ENCODE data around the gene FAM120B.
"Not testable (repeated sequence)": the region's sequence is repeated elsewhere in the genome, so short reads cannot be mapped to it uniquely, and the experiment has no call there.

The FAM120B gene

DNA sequence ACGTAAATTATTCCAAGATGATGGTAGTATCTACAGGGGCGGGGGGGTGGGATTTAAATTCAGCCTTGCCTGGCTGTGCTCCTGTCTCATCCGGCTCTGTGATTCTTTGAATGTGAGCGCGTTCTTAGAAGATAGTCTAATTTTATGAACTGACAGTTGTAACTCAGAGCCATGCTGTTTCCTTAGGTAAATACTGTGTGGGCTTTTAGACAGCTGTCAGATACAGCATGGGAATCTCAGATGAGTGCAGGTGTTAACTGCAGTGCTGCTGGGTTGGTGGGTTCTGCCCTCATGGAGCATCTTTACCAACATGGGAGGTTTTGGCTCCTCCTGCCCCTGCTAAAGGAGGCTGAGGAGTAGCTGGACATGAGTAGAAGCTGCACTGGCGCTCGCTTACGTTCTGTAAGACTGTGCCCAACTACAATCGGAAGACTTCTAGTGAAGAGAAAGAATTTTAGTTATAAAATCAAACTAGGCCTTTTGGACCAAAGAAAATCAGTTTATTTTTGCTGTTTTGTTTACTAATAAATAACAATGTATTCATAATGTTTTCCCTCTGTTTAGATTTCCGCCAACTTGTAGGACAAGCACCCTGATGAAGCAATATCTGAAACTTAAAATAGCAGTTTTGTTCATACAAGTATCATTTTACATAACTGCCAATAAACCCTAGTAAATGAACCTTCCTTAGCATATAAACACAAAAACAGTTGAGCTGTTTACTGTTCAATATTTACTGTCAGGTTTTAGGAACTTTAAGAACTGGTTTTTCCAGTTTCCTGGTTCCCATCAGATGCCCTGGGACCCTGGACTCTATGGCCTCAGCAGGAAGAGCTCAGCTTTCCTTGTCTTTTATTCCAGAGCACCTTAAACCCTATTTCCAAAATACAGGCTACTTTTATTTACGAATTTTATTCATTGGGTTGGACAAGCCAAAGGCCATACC, 66.1 kb downstream of the FAM120B start:
- no peak overlapping the region for H3K27ac ChIP-seq
- no peak for DNase-seq (ENCODE audit: low read depth, low spot score)

- no peak for DNase-seq (ENCODE audit: low read depth, low spot score)
- H3K27ac ChIP-seq = no peak overlapping the region
These were observed 68.2 kb downstream of the FAM120B start for GRCh38 chr6:170374571-170375444.

- DNase-seq (ENCODE audit: low read depth, low spot score) = no peak
These were observed 69.1 kb downstream of the FAM120B start for GRCh38 chr6:170375661-170376060.

GRCh38 chr6:170376386-170377043, 70.0 kb downstream of the FAM120B start:
- DNase-seq (ENCODE audit: low read depth, low spot score) = no peak
- H3K27ac ChIP-seq = no peak overlapping the region

More at GRCh38 chr6:170375661-170376060, 69.1 kb downstream of the FAM120B start:
- H3K27ac ChIP-seq = no peak overlapping the region

DNA sequence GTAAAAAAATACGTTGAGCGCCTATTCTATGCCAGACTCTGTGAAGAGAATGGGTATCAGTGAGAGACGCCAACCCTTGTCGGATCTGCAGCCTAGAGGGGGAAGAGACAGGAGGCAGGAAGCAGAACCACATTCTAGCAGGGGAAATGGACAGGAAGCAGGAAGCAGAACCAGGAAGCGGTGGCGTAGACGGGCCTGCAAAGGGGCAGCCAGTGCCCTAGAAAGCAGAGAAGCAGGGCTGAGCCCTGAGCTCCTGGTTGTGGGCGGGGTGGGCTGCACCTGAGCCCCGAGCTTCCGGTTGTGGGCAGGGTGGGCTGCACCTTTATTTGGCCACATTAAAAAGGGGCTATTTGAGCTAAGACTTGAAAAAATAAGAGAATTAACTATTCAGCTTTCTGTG, 71.9 kb downstream of the FAM120B start:
- no peak for DNase-seq (ENCODE audit: low read depth, low spot score)
- no peak overlapping the region for H3K27ac ChIP-seq

GRCh38 chr6:170381562-170381961, 75.0 kb downstream of the FAM120B start:
- H3K27ac ChIP-seq = no peak overlapping the region
- DNase-seq (ENCODE audit: low read depth, low spot score) = no peak

DNA sequence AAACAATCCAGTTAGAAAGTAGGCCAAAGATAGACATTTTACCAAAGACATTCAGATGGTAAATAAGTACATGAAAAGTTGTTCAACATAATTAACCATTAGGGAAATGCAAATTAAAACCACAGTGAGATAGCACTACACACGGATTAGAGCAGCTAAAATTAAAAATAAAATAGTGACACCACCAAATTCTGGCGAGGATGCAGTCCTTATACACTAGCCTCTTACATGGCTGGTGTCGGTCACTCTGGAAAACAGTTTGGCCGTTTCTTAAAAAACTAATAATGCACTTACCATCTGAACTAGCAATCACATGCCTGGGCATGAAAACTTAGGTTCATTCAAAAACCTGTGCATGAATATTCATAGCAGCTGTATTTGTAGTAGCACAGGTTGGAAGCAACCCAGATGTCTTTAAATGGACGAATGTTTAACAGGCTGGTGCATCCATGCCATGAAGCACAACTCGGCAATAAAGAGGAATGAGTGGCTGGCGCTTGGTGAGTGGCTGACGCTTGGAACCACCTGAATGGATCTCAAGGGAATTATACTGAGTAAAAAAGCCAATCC, 77.0 kb downstream of the FAM120B start:
- no peak for DNase-seq (ENCODE audit: low read depth, low spot score)
- H3K27ac ChIP-seq = no peak overlapping the region

GRCh38 chr6:170385506-170385905, 78.9 kb downstream of the FAM120B start:
- H3K27ac ChIP-seq = no peak overlapping the region
- no peak for DNase-seq (ENCODE audit: low read depth, low spot score)

DNA sequence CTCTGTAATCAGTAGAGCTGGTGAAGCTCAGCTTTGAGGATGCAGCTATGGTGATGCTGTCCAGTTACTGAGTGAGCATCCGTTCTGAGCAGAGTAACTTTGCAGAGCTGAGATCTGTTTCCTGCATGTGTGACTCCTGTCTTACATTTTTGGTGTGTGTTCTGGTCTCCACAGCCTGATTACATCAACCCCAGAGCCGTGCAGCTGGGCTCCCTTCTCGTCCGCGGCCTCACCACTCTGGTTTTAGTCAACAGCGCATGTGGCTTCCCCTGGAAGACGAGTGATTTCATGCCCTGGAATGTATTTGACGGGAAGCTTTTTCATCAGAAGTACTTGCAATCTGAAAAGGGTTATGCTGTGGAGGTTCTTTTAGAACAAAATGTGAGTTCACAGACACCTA, 81.6 kb downstream of the FAM120B start:
- DNase-seq (ENCODE audit: low read depth, low spot score) = no peak
- H3K27ac ChIP-seq = no peak overlapping the region

DNA sequence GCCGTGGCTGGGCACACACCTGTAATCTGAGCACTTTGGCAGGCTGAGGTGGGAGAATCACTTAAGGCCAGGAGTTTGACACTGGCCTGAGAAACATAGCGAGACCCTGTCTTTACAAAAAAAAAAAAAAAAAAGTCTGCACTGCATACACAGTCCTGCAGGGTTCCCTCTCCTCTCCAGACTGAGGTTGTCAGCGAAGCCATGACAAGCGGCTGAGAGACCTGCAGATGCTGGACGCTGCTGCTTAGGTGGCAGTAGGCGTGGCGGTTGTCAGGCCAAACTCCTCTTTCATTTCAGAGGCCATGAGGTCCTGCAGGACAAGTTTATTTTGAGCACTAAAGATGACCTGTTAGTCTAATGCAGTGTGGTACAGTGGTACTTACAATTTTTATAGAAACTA, 86.5 kb downstream of the FAM120B start:
- no peak for DNase-seq (ENCODE audit: low read depth, low spot score)
- H3K27ac ChIP-seq = no peak overlapping the region

GRCh38 chr6:170393807-170394399, 87.3 kb downstream of the FAM120B start:
- DNase-seq (ENCODE audit: low read depth, low spot score) = no peak
- no peak overlapping the region for H3K27ac ChIP-seq

- DNase-seq (ENCODE audit: low read depth, low spot score) = no peak
- no peak overlapping the region for H3K27ac ChIP-seq
These were observed 88.4 kb downstream of the FAM120B start for GRCh38 chr6:170394980-170395379.

DNA sequence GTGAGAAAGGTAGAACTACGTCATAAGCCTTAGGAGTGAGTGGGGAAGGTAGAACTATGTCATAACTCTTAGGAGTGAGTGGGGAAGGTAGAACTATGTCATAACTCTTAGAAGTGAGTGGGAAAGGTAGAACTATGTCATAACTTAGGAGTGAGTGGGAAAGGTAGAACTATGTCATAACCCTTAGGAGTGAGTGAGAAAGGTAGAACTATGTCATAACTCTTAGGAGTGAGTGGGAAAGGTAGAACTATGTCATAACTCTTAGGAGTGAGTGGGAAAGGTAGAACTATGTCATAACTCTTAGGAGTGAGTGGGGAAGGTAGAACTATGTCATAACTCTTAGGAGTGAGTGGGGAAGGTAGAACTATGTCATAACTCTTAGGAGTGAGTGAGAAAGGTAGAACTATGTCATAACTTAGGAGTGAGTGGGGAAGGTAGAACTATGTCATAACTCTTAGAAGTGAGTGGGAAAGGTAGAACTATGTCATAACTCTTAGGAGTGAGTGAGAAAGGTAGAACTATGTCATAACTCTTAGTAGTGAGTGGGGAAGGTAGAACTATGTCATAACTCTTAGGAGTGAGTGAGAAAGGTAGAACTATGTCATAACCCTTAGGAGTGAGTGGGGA, 92.3 kb downstream of the FAM120B start:
- DNase-seq (ENCODE audit: low read depth, low spot score); H3K27ac ChIP-seq: not testable (repeated sequence)

GRCh38 chr6:170399955-170400558, 93.5 kb downstream of the FAM120B start:
- peak overlapping the region; percentile 38 for H3K27ac ChIP-seq
- DNase-seq (ENCODE audit: low read depth, low spot score) = peak; percentile 67

DNA sequence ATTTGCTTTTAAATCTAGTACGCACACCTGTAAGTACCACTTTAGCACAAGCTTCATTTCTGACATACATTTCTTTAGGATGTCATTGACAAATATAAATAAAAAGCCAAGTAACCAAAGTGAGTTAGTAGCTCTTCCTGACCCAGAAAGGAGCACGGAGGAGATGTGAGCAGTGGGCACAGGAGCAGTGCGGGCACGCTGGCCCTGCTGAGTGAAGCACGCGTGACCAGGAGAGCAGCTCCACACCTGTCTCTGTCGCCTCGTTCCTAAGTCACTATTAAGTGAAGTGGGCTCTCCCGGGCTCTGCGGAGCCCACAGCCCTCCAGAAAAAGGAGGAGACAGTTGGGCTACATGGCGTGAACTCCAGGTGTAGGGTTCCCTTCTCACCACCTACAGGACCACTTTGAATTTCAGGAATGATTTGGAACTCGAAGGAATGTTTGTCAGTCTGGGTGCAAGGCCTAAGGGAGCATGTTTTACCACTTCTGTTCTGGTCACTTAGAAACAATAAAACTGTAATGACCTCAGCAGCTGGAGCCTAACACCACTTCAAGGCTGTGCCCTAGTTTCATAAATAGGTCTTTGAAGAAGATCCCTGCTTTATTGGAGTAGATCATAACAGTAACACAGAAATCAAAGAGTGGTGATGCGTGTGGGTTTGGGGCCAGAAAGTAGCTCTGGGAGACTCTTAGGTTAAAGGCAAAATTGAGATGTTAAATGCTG, 95.9 kb downstream of the FAM120B start:
- no peak overlapping the region for H3K27ac ChIP-seq
- DNase-seq (ENCODE audit: low read depth, low spot score) = no peak

DNA sequence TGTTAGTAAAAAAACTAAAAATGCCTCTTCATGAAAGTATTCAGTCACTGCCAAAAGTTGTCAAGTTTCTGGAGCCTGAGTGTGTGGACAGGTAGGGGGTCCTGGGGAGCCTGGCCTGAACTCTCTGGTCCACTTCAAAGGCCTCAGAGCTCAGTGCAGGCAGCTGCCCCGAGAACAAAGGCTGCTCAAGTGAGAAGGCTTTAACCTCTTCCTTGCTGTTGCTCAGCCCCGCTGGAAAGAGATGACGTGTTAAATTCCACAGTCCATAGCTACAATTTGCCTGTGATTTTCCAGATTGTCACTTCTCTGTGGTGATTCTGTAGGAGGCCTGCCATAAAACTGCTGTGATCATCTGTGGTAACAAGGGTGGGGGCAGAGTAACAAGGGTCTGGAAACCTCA, 96.9 kb downstream of the FAM120B start:
- DNase-seq (ENCODE audit: low read depth, low spot score) = no peak
- H3K27ac ChIP-seq = no peak overlapping the region

GRCh38 chr6:170404036-170404435, 97.5 kb downstream of the FAM120B start:
- DNase-seq (ENCODE audit: low read depth, low spot score) = no peak
- H3K27ac ChIP-seq = peak overlapping the region; percentile 96

DNA sequence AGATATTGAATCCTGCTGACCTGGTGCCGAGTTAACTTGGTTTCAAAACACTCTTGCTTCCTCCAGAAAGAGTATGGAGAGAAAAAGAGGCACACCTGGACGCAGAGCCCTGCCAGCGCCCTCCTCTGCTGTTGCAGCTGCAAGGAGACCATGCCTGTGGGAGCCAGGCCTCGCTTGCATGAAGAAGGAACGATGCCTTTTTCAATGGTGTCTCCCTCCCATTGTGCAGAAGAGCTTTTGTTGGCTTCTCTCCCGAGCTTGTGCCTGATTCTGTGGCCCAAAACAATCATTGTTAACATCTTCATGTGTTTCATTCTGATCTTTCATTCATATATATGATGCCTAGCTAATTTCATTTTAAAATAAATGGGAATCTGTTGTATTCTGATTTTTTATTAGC, 98.1 kb downstream of the FAM120B start:
- no peak for DNase-seq (ENCODE audit: low read depth, low spot score)
- H3K27ac ChIP-seq = peak overlapping the region; percentile 96
